ENCODE results near the gene SRPRB.

SRPRB gene

DNA sequence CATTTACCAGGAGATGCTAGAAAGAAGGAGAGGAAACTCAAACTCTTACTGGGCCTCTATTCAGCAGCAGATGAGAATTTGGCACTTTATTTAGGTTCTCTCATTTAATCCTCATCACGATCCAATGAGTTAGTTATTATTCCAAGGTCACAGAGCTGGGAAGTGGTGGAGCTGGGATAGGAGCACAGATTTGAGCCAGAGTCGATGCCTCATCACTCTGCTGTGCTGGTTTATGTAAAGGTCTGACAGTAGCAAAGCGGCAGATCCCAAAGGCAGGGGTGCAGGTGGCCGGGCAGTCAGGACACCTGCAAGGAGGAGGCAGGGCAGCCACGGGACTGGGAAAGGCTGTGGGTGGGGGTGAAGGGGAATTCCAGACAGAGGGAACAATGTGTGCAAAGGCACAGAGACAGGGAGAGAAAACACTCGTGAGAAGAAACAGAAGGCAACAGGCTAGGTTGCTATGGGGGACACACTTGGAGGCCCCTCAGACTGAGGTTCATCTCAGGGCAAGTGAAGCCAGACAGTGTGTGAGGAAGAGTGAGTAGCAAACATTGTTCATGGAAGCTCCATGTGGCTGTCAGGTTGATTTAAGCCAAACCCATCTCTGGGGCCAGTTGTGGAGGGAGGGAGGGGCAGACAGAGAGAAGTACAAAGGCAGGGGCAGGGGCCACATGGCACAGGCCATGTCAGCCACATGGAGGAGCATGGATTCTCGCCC is 63.3 kb downstream of the SRPRB start:
- no peak overlapping the region for H2AFZ ChIP-seq
- no peak overlapping the region for H3K4me3 ChIP-seq (ENCODE audit: low read depth, low read length)
- H3K9ac ChIP-seq: no peak overlapping the region
- H3K79me2 ChIP-seq: peaks cover 53% of the 10 kb centered on the region
- no peaks in the 10 kb centered on the region for H3K9me3 ChIP-seq (ENCODE audit: control insufficient read depth, low read length)
- no peaks in the 10 kb centered on the region for H3K36me3 ChIP-seq (ENCODE audit: control insufficient read depth, insufficient read depth, low read length)
- TF ChIP-seq, protein P1, sequence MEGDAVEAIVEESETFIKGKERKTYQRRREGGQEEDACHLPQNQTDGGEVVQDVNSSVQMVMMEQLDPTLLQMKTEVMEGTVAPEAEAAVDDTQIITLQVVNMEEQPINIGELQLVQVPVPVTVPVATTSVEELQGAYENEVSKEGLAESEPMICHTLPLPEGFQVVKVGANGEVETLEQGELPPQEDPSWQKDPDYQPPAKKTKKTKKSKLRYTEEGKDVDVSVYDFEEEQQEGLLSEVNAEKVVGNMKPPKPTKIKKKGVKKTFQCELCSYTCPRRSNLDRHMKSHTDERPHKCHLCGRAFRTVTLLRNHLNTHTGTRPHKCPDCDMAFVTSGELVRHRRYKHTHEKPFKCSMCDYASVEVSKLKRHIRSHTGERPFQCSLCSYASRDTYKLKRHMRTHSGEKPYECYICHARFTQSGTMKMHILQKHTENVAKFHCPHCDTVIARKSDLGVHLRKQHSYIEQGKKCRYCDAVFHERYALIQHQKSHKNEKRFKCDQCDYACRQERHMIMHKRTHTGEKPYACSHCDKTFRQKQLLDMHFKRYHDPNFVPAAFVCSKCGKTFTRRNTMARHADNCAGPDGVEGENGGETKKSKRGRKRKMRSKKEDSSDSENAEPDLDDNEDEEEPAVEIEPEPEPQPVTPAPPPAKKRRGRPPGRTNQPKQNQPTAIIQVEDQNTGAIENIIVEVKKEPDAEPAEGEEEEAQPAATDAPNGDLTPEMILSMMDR (IDR thresholded peaks at IDR 0.05): no peak
- H3K4me2 ChIP-seq (ENCODE audit: low read length): no peak overlapping the region
- H3K4me1 ChIP-seq: peaks cover 43% of the 10 kb centered on the region
- no peaks in the 10 kb centered on the region for H3K27me3 ChIP-seq (ENCODE audit: control insufficient read depth, insufficient read depth, low read length)
- H3K27ac ChIP-seq: no peak overlapping the region

DNA sequence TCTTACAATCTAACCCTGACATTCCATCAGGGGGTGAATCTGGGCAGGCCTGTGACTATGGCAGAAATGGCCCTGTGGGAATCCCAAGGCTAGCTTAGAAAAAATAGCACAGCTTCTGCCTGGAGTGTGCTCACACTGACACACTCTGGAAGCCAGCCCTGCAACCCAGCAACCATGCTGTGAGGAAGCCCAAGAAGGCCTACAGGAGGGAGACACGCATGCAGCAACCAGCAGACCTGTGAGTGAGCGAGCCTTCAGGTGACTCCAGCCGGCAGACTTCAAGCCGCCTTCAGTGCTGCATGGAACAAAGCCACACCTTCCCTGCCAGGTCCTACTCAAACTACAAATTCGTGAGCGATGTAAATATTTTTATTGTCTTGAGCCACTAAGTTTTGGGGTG is 64.0 kb downstream of the SRPRB start:
- Histone ChIP-seq H3K27me3 (ENCODE audit: control insufficient read depth, insufficient read depth, low read length) (no peaks in the 10 kb centered on the region), H3K36me3 (ENCODE audit: control insufficient read depth, insufficient read depth, low read length) (no peaks in the 10 kb centered on the region), H3K4me2 (ENCODE audit: low read length) (no peak overlapping the region), H3K79me2 (peaks cover 49% of the 10 kb centered on the region), H2AFZ (no peak overlapping the region), H3K9me3 (ENCODE audit: control insufficient read depth, low read length) (no peaks in the 10 kb centered on the region), H3K27ac (no peak overlapping the region), H3K4me3 (ENCODE audit: low read depth, low read length) (no peak overlapping the region), H3K4me1 (peaks cover 39% of the 10 kb centered on the region), H3K9ac (no peak overlapping the region)
- TF ChIP-seq, protein P1 (IDR thresholded peaks at IDR 0.05): no peak

DNA sequence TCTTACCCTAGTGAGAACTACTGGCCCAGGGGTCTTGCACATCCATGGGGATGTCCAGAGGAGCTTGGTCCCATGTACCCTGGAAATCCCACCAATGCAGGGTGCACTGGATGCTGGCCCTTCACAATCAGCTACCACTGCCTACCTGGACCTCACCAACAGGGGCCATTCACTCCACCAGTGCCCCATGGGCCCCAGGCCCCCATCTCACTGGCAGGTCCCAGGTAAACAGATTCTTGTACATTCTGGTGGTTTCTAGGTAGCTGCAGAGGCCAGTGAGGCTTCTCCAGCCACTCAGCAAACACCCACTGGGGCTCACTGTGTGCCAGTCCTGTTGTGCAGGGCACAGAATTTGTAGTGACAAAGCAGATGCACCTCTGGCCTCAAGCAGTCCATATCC is 65.2 kb downstream of the SRPRB start:
- Histone ChIP-seq H3K4me3 (ENCODE audit: low read depth, low read length) (no peak overlapping the region), H3K27me3 (ENCODE audit: control insufficient read depth, insufficient read depth, low read length) (no peaks in the 10 kb centered on the region), H3K4me1 (peaks cover 27% of the 10 kb centered on the region), H3K9ac (no peak overlapping the region), H3K27ac (no peak overlapping the region), H3K4me2 (ENCODE audit: low read length) (no peak overlapping the region), H3K9me3 (ENCODE audit: control insufficient read depth, low read length) (no peaks in the 10 kb centered on the region), H2AFZ (no peak overlapping the region), H3K36me3 (ENCODE audit: control insufficient read depth, insufficient read depth, low read length) (no peaks in the 10 kb centered on the region), H3K79me2 (peaks cover 41% of the 10 kb centered on the region)
- TF ChIP-seq, protein P1 (IDR thresholded peaks at IDR 0.05): no peak
